GM21737 (cell line): ENCODE data around the gene DKKL1.

ENCODE experiments used
- ATAC-seq: cut with Tn5 transposase; IDR thresholded peaks from one replicate; pipeline ENCODE4 v1.9.1; 2021; ENCODE audit warnings: mild to moderate bottlenecking, moderate library complexity; ENCODE audit not compliant: unreplicated experiment

Gene DKKL1

GRCh38 chr19:49391581-49392399 is 28.1 kb downstream of the DKKL1 start:
- no peak for ATAC-seq

GRCh38 chr19:49393881-49394280 is 30.2 kb downstream of the DKKL1 start:
- ATAC-seq: no peak

GRCh38 chr19:49395581-49396407 is 32.1 kb downstream of the DKKL1 start:
- no peak for ATAC-seq

- ATAC-seq: no peak
Measured at GRCh38 chr19:49396738-49397505, 33.2 kb downstream of the DKKL1 start.

GRCh38 chr19:49398001-49398615 is 34.4 kb downstream of the DKKL1 start:
- ATAC-seq: no peak

GRCh38 chr19:49398931-49399330 is 35.3 kb downstream of the DKKL1 start:
- ATAC-seq: no peak

- no peak for ATAC-seq
Measured at GRCh38 chr19:49400029-49400428, 36.4 kb downstream of the DKKL1 start.

- no peak for ATAC-seq
Measured at GRCh38 chr19:49403404-49404187, 39.9 kb downstream of the DKKL1 start.

- no peak for ATAC-seq
Measured at GRCh38 chr19:49407079-49407478, 43.4 kb downstream of the DKKL1 start.

- no peak for ATAC-seq
Measured at GRCh38 chr19:49407482-49408015, 43.9 kb downstream of the DKKL1 start.

- no peak for ATAC-seq
Measured at GRCh38 chr19:49408816-49409440, 45.3 kb downstream of the DKKL1 start.

GRCh38 chr19:49409441-49410029 is 45.9 kb downstream of the DKKL1 start:
- no peak for ATAC-seq

GRCh38 chr19:49411681-49412326 is 48.1 kb downstream of the DKKL1 start:
- no peak for ATAC-seq

GRCh38 chr19:49413348-49413747 is 49.7 kb downstream of the DKKL1 start:
- no peak for ATAC-seq

GRCh38 chr19:49414256-49414655 is 50.6 kb downstream of the DKKL1 start:
- no peak for ATAC-seq

GRCh38 chr19:49415102-49415809 is 51.6 kb downstream of the DKKL1 start:
- ATAC-seq: no peak

- no peak for ATAC-seq
Measured at GRCh38 chr19:49415810-49416200, 52.1 kb downstream of the DKKL1 start.

GRCh38 chr19:49417088-49417487 is 53.4 kb downstream of the DKKL1 start:
- ATAC-seq: no peak
